ENCODE data around the gene COL9A3.

The COL9A3 gene

DNA sequence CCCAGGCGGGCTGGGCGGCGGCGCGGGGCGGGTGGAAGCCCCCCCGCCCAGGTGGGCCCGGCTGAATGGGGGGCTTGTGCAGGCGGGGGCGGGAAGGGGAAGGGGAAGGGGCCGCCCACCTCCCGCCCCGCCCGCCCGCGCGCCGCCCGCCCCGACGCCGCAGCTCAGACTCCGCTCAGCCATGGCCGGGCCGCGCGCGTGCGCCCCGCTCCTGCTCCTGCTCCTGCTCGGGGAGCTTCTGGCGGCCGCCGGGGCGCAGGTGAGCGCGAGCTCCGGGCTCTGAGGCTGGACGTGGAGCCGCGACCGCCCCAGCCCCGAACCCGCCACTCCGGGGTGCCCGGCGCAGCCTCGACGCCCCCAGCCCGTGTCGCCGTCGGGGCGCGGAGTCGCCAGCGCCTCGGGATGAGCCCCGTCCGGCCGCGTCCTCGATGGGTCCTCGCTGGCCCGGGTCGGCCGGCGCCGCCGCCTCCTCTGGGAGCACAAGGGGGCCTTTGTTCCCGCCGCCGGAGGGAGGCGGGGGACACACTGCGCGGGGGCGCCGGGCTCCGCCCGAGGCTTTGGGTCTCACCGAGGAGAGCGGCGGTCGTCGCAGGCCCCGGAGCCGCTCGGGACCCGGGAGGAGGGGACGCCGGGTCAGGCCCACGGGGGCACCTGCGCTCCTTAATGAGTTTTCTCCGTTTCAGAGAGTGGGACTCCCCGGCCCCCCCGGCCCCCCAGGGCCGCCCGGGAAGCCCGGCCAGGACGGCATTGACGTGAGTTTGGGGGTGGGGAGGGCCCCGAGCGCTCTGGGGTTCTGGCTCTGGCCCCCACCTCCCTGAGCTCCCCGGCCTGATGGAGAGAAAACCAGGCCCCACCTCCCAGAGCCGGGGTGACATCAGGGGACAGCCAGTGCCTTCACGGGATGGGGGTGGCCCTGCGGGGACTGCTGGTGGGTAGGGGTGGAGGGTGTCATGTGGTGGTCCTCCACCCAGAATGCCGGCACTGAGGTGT lies at the start of gene COL9A3:
COL9A3 (plus strand) TSS at position 167 of the 990 bp plus-strand sequence; CDS start at position 182, 15 bp downstream.
- H3K4me3 ChIP-seq (ENCODE audit: low read depth, low read length), result peak within 1 kb of the TSS; percentile 54

DNA sequence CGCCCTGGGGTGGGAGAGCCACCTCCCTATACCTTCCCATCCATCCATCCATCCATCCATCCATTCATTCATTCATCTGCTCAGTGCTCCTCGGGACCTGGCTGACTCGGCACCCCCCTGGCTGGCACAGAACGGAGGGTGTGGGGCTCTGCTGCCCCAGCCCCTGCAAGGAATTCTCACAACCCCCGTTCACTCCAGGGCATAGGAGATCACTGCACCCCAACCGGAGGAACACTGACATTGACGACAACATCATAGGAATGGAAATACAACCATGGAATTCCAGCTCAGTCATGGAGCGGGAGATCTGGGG lies 48.7 kb upstream of the COL9A3 start:
- no peak overlapping the region for H3K4me3 ChIP-seq (ENCODE audit: low read depth, low read length)

DNA sequence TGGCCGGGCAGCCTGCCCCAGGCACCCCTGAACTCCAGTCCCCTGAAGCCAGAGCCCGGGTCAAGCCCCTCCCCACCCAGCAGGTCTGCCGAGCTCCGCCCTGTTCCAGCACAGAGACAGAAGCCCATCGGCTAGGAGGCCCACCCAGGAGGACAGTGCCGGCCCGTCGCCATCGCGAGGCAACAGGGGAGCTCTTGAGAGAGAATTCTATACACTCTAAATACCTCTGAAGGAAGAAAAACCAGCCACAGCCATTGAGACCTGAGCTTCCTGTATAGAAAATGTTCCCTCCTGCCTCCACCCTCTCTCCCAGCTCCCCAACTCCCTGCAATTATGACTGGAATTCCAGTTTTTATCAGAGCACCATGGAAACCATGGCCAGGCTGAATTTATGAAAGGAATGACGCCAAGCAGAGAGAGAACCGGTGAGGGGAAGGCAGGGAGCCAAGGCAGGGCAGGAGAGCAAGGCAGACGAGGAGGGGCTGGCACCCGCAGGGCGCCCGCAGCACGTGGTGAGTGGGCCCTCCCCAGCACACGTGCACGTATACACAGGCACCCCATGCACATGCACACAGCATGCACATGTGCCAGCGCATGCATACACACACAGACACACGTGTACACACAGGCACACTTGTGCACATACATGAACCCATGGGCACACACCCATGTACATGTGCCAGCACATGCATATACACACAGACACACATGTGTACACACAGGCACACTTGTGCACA lies 48.1 kb upstream of the COL9A3 start:
- no peak overlapping the region for H3K4me3 ChIP-seq (ENCODE audit: low read depth, low read length)

DNA sequence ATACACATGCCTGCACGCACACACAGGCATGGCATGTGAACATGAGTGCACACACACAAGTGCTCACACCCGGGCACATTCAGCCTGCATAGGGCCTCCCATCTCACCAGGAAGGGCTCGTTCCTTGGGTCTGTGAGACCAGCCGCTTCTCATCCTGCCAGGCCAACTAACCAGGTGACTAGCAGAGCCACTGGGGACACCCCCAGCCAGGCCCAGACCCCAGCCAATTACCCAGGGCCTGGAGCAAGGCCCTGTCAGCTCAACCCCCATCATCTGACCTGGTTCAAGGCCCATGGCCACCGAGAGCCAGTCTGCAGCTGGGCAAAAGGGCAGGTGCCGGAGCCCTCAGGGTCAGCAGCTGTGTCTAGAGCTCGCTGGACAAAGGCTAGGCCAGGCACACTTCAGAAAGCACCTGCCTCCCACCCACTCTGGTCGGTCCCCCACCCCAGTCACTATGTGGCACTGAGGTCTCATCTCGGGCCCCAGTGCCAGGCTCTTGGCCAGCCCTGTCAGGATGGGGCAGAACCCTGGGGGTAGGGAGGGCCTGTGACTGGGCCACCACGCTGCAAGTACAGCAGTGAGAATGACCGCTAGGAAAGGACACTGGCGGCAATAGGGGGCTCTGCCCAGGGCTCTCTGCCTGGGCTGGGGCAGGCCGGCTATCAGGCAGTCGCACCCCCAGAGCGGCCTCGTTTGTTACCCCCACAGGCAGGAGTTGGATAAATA lies 47.3 kb upstream of the COL9A3 start:
- no peak overlapping the region for H3K4me3 ChIP-seq (ENCODE audit: low read depth, low read length)

DNA sequence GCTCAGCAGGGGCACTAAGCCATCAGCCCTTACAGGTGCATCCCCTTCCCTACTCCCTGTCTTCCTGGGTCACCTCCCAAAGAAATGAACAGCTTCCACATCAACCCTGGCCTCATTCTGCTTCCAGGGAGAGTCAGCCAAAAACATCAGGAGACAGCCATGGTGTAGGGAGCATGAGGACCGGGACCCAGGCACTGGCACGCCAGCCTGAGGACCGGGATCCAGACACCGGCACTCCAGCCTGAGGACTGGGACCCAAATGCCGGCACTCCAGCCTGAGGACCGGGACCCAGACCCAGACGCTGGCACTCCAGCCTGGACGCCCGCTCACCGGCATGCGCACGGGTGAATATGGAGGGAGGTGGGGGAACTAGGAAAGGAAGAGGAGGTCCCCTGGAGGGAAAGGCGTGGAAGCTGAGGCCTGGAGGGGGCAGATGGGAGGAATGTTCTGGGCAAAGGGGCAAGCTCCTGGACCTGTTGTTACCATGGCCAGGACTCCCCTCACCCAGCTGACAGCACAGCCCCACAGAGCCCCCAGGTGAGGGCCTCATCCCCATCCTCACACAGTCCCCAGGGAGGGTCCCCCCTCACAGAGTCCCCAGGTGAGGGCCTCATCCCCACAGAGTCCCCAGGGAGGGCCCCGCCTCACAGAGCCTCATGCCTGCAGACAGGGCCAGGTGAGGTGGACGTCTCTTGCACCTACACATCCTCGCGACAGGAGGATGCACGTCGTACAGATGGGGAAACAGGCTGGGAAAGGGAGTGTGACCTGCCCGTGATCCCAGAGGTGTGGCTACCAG lies 46.5 kb upstream of the COL9A3 start:
- H3K4me3 ChIP-seq (ENCODE audit: low read depth, low read length), result no peak overlapping the region

DNA sequence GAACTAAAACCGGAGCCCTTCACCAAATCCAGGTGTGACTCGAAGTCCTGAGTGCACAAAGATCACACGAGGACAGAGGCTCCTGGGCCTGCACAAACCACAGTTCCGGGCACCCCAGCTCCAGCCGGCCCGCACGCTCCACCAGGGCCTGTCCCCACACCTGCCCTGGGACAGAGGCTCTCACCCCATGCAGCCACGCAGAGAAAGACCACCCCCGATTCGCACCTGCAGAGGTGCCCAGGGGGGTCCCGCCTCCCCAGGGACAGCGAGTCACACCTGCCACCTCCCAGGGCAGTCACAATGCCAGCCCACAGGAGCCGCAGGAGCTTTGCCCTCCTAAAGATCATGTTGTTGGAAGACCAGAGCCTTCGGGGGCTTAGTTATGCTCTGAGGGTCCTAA lies 45.9 kb upstream of the COL9A3 start:
- no peak overlapping the region for H3K4me3 ChIP-seq (ENCODE audit: low read depth, low read length)

DNA sequence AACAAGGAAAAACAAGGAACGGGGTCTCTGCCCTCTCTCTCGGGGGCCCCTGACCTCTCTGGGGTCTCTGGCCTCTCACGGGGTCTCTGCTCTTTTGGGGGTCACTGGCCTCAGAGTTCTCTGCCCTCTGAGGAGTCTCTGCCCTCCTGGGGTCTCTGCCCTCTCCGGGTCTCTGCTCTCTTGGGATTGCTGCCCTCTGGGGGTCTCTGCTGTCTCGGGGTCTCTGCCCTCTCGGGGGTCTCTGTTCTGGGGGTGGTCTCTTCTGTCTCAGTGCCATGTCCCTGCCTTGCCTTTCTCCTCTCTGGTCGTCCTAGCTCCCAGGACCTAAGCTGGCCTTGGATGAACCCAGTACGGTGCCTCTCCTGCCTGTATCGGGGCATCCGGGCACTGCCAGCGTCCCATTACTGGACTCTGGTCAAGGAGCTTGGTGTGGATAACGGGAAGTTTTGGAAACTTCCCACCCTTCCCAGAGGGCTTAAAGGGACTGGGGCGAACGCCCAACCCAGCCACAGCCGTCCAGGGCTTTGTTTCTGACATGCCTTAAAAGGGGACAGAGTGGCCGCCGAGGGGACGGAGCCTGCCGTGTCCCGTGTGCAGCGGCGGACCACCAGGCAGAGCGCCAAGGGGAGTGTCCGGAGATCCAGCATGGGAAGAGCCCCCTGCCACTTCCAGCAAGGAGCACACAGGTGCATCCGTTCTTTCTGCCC lies 45.3 kb upstream of the COL9A3 start:
- no peak overlapping the region for H3K4me3 ChIP-seq (ENCODE audit: low read depth, low read length)

DNA sequence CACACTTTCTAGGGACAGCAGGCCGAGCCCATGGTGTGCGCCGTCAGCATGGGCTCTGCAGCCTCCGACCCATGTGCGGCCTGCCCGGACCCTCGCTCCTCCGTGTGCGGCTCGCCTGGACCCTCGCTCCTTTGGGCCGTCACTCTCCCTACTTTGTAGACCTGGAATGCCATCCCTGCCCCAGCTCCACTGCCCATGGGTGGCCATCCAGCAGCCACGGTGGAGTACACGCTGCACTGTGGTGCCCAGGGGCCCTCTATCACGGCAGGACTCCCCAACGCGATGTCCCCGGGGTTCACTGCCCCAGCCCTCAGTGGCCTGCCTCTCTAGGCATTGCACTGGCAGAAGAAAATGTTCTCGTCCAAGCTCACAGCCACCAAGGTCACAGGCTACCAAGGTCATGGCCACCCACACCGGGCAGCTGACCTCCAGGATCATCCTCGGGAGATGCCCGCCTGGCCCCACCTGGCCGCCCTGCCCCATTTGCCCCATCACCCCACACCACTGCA lies 44.7 kb upstream of the COL9A3 start:
- no peak overlapping the region for H3K4me3 ChIP-seq (ENCODE audit: low read depth, low read length)

DNA sequence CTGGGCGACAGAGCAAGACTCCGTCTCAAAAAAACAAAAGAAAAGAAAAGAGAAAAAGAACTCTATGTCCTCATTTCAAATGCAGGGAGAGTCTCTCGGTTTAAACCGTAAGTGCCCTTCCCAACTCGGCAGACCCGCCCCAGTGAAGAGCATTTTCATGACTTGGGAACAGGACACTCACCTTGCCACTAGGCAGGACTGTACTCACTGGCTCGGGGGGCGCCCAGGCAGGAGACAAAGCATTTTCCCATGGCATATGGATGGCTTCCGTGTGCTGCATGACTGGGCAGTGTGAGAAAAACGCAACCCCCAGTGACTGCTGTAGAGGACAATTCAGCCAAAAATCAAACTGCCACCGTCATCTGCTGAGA lies 44.2 kb upstream of the COL9A3 start:
- no peak overlapping the region for H3K4me3 ChIP-seq (ENCODE audit: low read depth, low read length)

DNA sequence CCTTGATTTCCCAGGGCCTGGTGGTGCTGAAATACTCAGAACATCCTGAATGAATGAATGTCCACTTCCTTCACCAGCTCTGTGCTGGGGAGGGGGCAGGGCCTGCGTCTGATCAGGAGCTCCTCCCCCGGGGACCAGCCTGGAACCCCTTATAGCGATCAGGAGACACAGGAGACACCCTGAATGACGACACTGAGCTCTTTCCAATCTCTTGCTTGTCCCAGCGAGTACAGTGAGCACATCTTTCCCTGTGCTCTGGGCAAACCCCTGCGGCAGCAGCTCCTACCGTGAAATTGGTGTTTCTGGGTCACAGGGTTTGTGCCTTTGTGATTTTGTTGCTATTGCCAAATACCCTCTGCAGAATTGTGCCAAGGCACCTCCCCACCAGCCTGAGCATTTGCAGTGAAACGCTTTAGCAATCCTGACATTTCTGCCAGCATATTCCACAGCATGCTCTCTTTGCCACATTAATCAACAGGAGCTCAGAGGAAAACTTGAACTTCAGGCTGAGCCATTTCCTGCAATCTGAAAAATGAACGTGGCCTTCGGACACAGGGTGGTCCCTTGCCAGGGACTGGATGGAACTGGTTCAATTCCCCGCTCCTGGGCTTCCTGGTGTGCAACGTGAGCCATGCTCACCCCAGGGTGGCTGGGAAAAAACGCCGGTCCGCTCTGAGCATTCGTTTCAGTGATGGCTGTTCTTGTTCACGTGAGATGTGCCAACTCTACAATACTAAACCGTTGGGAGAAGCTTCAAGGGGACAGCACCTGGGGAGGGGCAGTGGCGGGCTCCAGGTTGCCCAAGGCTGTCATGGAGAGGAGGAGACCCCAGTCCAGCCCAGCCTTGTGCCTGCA lies 43.6 kb upstream of the COL9A3 start:
- no peak overlapping the region for H3K4me3 ChIP-seq (ENCODE audit: low read depth, low read length)

DNA sequence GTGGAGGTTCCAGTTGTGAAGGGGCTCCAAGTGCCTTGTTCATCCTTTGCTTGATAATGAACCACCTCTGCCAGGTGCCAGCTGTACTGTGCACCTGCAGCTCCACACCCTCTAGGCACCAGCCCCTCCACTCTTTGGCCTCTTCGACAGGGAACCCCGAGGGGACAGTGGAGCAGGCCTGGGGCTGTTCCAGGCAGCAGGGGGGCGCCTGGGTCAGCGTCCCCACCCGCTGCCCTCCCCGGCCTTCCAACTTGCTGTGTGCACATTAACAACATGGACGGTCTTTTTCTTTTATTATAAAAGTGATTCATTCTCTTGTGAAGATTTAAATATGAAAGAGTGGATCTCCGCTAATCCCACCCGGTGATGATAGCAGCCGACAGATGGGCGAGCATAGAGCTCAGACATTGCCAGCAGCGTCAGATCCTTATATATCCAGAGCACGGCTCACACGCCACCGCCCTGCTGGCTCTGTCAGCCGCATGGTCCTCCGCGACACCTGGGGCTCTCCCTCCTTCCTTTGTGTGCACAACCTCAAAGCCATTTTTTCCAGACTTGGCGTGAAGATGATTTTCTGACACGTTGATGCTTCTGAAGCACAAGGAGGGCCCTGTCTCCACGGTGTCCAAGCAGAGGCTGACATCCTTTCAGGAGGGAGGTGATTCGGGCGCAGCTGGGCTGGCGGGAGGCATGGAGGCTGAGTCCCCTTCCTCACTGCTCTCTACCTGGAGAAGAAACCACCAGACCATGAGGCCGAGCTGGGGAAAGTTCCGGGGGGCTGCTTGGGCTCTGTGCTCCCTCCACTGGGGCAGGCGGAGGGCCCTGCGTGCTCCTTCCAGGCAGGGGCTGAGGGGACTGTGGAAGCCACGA lies 42.8 kb upstream of the COL9A3 start:
- no peak overlapping the region for H3K4me3 ChIP-seq (ENCODE audit: low read depth, low read length)

DNA sequence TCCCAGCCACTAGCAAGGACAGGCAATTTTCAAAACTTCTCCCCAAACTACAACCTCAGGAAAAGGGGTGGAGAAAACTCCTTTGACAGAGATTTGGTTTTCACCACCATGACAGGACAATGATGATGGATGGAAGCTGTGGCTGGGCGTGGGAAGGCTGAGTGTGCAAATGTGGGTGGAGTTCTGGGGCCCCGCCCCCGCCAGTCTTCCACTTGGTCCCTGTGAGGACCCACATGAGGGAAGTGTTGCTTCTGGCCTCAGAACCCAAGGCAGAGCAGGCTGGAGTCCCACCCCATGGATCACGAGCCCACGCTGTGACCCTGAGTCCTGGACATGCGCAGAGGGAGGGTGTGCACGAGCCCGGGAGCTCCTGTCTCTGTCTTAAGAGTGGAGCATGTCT lies 42.1 kb upstream of the COL9A3 start:
- H3K4me3 ChIP-seq (ENCODE audit: low read depth, low read length), result no peak overlapping the region

DNA sequence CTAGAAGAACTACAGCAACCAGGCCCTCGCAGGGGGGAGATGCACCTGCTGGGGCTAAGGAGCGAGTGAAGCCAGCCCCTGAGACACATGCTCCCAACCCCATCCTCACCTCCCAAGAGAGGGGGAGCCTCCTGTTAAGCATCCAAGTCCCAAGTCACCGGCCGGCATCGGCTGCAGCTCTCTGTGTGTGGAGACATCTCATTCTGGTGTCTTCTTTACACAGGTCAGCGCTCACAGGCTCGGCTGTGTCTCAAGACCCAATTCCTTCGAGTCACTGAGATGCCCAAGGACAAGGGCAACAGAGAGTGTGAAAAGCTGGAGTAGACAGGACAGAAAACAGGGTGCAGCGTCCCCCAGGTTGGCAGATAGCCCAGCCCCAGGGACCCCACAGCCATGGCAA lies 41.6 kb upstream of the COL9A3 start:
- no peak overlapping the region for H3K4me3 ChIP-seq (ENCODE audit: low read depth, low read length)

DNA sequence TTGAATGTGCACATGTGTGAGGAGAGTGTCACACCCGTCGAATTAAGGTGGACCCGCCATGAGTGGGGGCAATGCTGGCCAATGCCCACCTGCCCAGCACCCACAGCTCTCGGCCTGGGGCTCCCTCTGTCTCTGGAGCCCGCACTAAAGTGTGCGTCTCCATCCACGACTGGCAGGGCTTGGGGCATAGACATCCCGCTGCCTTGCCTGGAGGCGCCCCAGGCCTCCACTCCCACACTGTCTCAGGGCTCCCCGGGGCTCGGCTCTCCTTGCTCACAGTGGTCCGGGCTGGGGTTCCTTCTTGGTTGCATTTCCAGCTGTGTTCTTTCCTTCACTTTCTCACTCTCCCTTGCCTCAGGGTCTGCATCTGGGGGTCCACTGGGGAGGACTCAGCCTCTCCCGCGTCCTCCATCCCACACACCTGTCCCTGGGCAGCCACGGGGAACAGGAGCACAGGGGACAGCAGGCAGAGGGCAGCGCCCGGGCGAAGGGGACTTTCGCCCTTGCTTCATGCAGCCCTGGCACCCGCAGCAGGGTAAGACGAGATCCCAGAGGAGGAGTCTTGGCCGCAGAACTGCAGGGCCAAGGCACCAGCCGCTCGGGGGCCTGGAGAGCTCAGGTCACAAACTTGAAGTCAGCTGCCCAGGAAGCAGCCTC lies 40.7 kb upstream of the COL9A3 start:
- no peak overlapping the region for H3K4me3 ChIP-seq (ENCODE audit: low read depth, low read length)

DNA sequence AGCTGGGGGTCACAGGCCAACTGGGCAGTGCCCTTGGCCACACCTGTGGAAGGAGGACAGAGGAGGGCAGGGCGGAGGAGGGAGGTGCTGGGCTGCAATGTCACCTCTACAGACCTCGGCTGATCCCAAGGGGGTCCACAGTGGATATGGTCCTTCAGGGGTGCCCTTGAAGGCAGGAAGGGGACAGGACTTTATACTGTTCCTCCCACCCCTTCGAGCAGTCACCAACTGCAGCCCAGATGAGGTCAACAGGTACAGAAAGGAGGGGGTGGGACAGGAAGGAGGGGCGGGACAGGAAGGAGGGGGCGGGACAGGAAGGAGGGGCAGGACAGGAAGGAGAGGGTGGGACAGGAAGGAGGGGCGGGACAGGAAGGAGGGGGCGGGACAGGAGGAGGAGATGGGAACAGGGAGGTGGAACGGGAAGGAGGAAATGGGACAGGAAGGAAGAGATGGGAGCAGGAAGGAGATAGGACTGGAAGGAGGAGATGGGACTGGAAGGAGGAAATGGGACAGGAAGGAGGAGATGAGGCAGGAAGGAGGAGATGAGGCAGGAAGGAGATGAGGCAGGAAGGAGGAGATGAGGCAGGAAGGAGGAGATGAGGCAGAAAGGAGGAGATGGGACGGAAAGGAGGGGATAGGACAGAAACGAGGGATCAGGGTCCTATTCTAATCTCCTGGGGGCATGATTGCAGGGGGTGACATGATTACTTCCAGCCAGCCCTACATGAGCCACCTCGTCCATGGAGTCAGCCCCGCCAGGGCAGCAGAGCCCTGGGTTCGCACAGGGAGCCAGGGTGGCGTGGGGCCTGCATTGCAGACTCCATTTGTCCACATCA lies 39.9 kb upstream of the COL9A3 start:
- H3K4me3 ChIP-seq (ENCODE audit: low read depth, low read length), result no peak overlapping the region

DNA sequence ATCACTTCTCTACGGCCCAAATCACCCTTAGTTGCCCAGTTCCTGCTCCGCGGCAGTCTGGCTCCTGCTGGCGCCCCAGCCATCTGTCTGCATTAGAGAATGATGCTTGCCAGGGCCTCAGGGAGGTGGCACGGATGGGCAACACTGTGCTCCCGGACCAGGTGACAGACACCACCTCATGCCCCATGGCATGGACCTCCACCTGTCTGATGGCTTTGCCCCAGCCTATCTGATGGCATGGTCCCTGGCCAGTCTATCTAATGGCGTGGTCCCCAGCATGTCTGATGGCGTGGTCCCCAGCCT lies 39.4 kb upstream of the COL9A3 start:
- H3K4me3 ChIP-seq (ENCODE audit: low read depth, low read length), result no peak overlapping the region

DNA sequence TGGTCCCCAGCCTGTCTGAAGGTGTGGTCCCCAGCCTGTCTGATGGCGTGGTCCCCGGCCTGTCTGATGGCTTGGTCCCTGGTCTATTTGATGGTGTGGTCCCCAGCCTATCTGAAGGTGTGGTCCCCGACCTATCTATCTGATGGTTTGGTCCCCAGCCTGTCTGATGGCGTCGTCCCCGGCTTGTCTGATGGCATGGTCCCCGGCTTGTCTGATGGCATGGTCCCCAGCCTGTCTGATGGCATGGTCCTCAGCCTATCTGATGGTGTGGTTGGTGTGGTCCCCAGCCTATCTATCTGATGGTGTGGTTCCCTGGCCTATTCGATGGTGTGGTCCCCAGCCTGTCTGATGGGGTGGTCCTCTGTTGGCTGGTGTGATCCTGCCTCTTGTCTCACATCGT lies 38.8 kb upstream of the COL9A3 start:
- no peak overlapping the region for H3K4me3 ChIP-seq (ENCODE audit: low read depth, low read length)

All from iPS-11a (cell line).